H9 (cell line): ENCODE data around the gene RGN. TPM values are rescaled to one million over a fixed set of nuclear protein-coding genes. Genes with fewer than 3 reads are reported as not detected.
"Not testable (repeated sequence)": the region's sequence is repeated elsewhere in the genome, so short reads cannot be mapped to it uniquely, and the experiment has no call there.

Source experiments
- DNase-seq: peaks from one replicate; pipeline ENCODE4 v3.0.0-alpha.2; 2017
- H2AFZ ChIP-seq: one replicate; pipeline ENCODE4 v1.6.1; 2013; ENCODE audit warnings: mild to moderate bottlenecking, low read length, control low read depth, moderate library complexity
- H2AK5ac ChIP-seq: 2 replicates; pipeline ENCODE4 v1.6.1; 2013; ENCODE audit warnings: low read length, control low read depth, mixed read lengths; ENCODE audit not compliant: insufficient read length
- H2BK120ac ChIP-seq: one replicate; pipeline ENCODE4 v1.6.1; 2013; ENCODE audit warnings: low read depth, mild to moderate bottlenecking, low read length, control low read depth, inconsistent platforms; ENCODE audit not compliant: poor library complexity, severe bottlenecking
- H2BK12ac ChIP-seq: 2 replicates; pipeline ENCODE4 v1.6.1; 2013; ENCODE audit warnings: low read length, control low read depth, mixed read lengths, low read depth; ENCODE audit not compliant: insufficient read length
- H2BK15ac ChIP-seq: 2 replicates; pipeline ENCODE4 v1.6.1; 2013; ENCODE audit warnings: low read depth, low read length, control low read depth
- H2BK20ac ChIP-seq: one replicate; pipeline ENCODE4 v1.6.1; 2013; ENCODE audit warnings: low read depth, mild to moderate bottlenecking, low read length, control low read depth, inconsistent platforms; ENCODE audit not compliant: poor library complexity, severe bottlenecking
- H2BK5ac ChIP-seq: 2 replicates; pipeline ENCODE4 v1.6.1; 2013; ENCODE audit warnings: low read length, control low read depth, mixed read lengths; ENCODE audit not compliant: insufficient read length
- H3K14ac ChIP-seq: 2 replicates; pipeline ENCODE4 v1.6.1; 2013; ENCODE audit warnings: low read length, control low read depth; ENCODE audit not compliant: insufficient read depth
- H3K18ac ChIP-seq: 2 replicates; pipeline ENCODE4 v1.6.1; 2013; ENCODE audit warnings: low read depth, mild to moderate bottlenecking, mixed read lengths, low read length, control low read depth; ENCODE audit not compliant: insufficient read length
- H3K23ac ChIP-seq: 2 replicates; pipeline ENCODE4 v1.6.1; 2013; ENCODE audit warnings: low read length, control low read depth, mixed read lengths, low read depth; ENCODE audit not compliant: insufficient read length
- H3K23me2 ChIP-seq: 2 replicates; pipeline ENCODE4 v1.6.1; 2013; ENCODE audit warnings: low read depth, mild to moderate bottlenecking, mixed read lengths, low read length, control low read depth; ENCODE audit not compliant: insufficient read length, poor library complexity, severe bottlenecking
- H3K27ac ChIP-seq: 2 replicates; pipeline ENCODE4 v1.5.1; 2013; ENCODE audit warnings: low read length, control low read depth, mixed read lengths, low read depth; ENCODE audit not compliant: insufficient read length
- H3K27me3 ChIP-seq: 2 replicates; pipeline ENCODE4 v1.6.1; 2013; ENCODE audit warnings: low read length, control low read depth, inconsistent platforms; ENCODE audit not compliant: insufficient read depth
- H3K4ac ChIP-seq: 2 replicates; pipeline ENCODE4 v1.6.1; 2013; ENCODE audit warnings: low read depth, mild to moderate bottlenecking, control low read depth, inconsistent platforms, low read length, moderate library complexity
- H3K4me1 ChIP-seq: 2 replicates; pipeline ENCODE4 v1.6.1; 2013; ENCODE audit warnings: low read length, control low read depth, inconsistent platforms; ENCODE audit not compliant: insufficient read depth
- H3K4me2 ChIP-seq: 2 replicates; pipeline ENCODE4 v1.6.1; 2013; ENCODE audit warnings: low read length, control low read depth, mixed read lengths; ENCODE audit not compliant: insufficient read length, insufficient read depth
- H3K56ac ChIP-seq: 2 replicates; pipeline ENCODE4 v1.6.1; 2013; ENCODE audit warnings: low read depth, mild to moderate bottlenecking, mixed read lengths, low read length, control low read depth; ENCODE audit not compliant: insufficient read length
- H3K79me1 ChIP-seq: 2 replicates; pipeline ENCODE4 v1.6.1; 2013; ENCODE audit warnings: low read depth, mild to moderate bottlenecking, moderate library complexity, low read length, control low read depth, inconsistent platforms; ENCODE audit not compliant: insufficient read depth, poor library complexity, severe bottlenecking
- H3K79me2 ChIP-seq: 2 replicates; pipeline ENCODE4 v1.6.1; 2013; ENCODE audit warnings: low read length, control low read depth, inconsistent platforms; ENCODE audit not compliant: insufficient read depth
- H3K9ac ChIP-seq: 2 replicates; pipeline ENCODE4 v1.6.1; 2013; ENCODE audit warnings: low read length, control low read depth, mixed read lengths; ENCODE audit not compliant: insufficient read length; ENCODE audit errors: extremely low read depth
- H3K9me3 ChIP-seq: one replicate; pipeline ENCODE4 v1.6.1; 2013; ENCODE audit warnings: low read depth, low read length, inconsistent platforms; ENCODE audit not compliant: control insufficient read depth
- H3T11ph ChIP-seq: one replicate; pipeline ENCODE4 v1.6.1; 2013; ENCODE audit warnings: mild to moderate bottlenecking, low read length, control low read depth, inconsistent platforms
- H4K20me1 ChIP-seq: one replicate; pipeline ENCODE4 v1.6.1; 2013; ENCODE audit not compliant: control insufficient read depth, insufficient read length, insufficient read depth
- H4K5ac ChIP-seq: 2 replicates; pipeline ENCODE4 v1.6.1; 2013; ENCODE audit warnings: low read depth, mild to moderate bottlenecking, mixed read lengths, low read length, control low read depth; ENCODE audit not compliant: insufficient read length
- H4K8ac ChIP-seq: replicated peaks from 2 replicates; pipeline ENCODE4 v1.6.1; 2013; ENCODE audit warnings: low read length, control low read depth, mixed read lengths, low read depth; ENCODE audit not compliant: insufficient read length
- H4K91ac ChIP-seq: 2 replicates; pipeline ENCODE4 v1.6.1; 2013; ENCODE audit warnings: low read depth, mild to moderate bottlenecking, moderate library complexity, mixed read lengths, low read length, control low read depth; ENCODE audit not compliant: insufficient read length
- H3K27ac Mint-ChIP-seq, 3 experiments: 2 replicates in 2 of 3; 3 replicates in 1 of 3; pipeline ENCODE4 v1.8.0; 2020 to 2021; ENCODE audit warnings: mixed read lengths in 3 of 3, mild to moderate bottlenecking in 1 of 3, moderate library complexity in 1 of 3
- H3K27me3 Mint-ChIP-seq: 2 replicates; pipeline ENCODE4 v1.8.0; 2021; ENCODE audit warnings: low read depth, mild to moderate bottlenecking, moderate library complexity, mixed read lengths
- H3K36me3 Mint-ChIP-seq, 3 experiments: 2 replicates in 2 of 3; 3 replicates in 1 of 3; pipeline ENCODE4 v1.8.0; 2020 to 2021; ENCODE audit warnings: low read depth in 3 of 3, mixed read lengths in 3 of 3; ENCODE audit not compliant: insufficient read depth in 1 of 3
- H3K4me1 Mint-ChIP-seq, 2 experiments: 2 replicates each; pipeline ENCODE4 v1.8.0; 2020; ENCODE audit warnings: mixed read lengths in 2 of 2
- H3K4me3 Mint-ChIP-seq, 2 experiments: 2 replicates in 1 of 2; 3 replicates in 1 of 2; pipeline ENCODE4 v1.8.0; 2020 to 2021; ENCODE audit warnings: mild to moderate bottlenecking in 2 of 2, mixed read lengths in 2 of 2, moderate library complexity in 1 of 2
- H3K9me3 Mint-ChIP-seq, 2 experiments: 2 replicates in 1 of 2; 3 replicates in 1 of 2; pipeline ENCODE4 v1.8.0; 2020; ENCODE audit warnings: mild to moderate bottlenecking in 2 of 2, mixed read lengths in 2 of 2, moderate library complexity in 1 of 2
- WGBS: extraction: QIAGEN DNeasy Blood & Tissue Kit; methylation state at CpG from one replicate; pipeline ENCODE4 v1.1.7; 2013; ENCODE audit warnings: missing lambda C conversion rate, low lambda C conversion rate, mixed read lengths; ENCODE audit not compliant: insufficient read length; ENCODE audit errors: extremely low coverage; 5-methylcytosine and 5-hydroxymethylcytosine counted together
- total RNA-seq: library from RNA; stranded (reverse); gene quantifications from 2 replicates; pipeline ENCODE4 v1.2.1, GENCODE V29; 2021
- TF ChIP-seq, protein P1 (sequence below): fragments of 200-600 bp; sonication (generic); conservative IDR thresholded peaks from 3 replicates; pipeline ENCODE4 v1.8.0; 2021; ENCODE audit warnings: antibody characterized with exemption, mild to moderate bottlenecking

Gene RGN
- total RNA-seq, 1 experiment from 2014 or later = not detected

DNA sequence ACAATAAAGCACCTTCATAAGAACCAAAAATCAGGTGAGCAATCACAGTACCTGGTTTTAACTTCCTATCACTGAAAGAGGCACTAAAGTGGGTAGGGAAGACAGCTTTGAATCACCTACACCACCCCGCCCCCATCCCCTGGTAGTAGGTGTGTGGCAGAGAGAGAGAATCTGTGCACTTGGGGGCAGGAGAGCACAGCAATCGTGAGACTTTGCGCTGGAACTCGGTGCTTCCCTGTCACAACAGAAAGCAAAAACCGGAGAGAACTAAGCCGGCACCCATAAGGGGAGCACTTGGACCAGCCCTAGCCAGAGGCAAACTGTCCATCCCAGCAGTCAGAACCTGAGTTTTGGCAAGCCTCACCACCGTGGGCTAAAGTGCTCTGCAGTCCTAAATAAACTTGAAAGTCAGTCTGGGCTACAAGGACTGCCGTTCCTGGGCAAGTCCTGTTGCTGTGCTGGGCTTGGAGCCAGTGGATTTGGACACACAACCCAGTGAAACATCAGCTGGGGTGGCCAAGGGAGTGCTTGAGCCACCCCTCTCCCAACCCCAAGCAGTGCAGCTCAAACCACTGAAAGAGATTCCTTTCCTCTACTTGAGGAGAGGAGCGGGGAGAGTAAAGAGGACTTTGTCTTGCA is 34.2 kb downstream of the RGN start:
- Mint-ChIP-seq H3K9me3 (peaks cover 60 to 63% of the 10 kb centered on the region in 2 experiments), H3K27me3 (peaks cover 1% of the 10 kb centered on the region; the same call in 1 of the 2 replicates), H3K36me3 (peaks cover 0 to 7% (median 3%) of the 10 kb centered on the region in 3 experiments; a peak in 6 of 7 replicates), H3K4me1 (peaks cover 0 to 2% of the 10 kb centered on the region in 2 experiments; a peak in 1 of 4 replicates), H3K4me3 (no peak overlapping the region), H3K27ac (no peak overlapping the region)
- WGBS = no CpG with 5 or more reads among the region's 9 CpGs
- no peak overlapping the region for H2BK15ac ChIP-seq
- no peaks in the 10 kb centered on the region for H3K79me2 ChIP-seq
- H3K23ac ChIP-seq = no peak overlapping the region
- no peaks in the 10 kb centered on the region for H3K23me2 ChIP-seq
- no peak overlapping the region for H3K27ac ChIP-seq
- H3K79me1 ChIP-seq = no peaks in the 10 kb centered on the region
- no peak overlapping the region for H3K9ac ChIP-seq
- no peak overlapping the region for H4K8ac ChIP-seq
- H2BK12ac ChIP-seq = no peak overlapping the region
- no peak overlapping the region for H3T11ph ChIP-seq
- no peak overlapping the region for H2AK5ac ChIP-seq
- no peak overlapping the region for H3K4ac ChIP-seq
- H3K4me2 ChIP-seq = no peak overlapping the region
- no peak overlapping the region for H2BK120ac ChIP-seq
- H2BK5ac ChIP-seq = no peak overlapping the region
- peaks cover 10% of the 10 kb centered on the region for H3K9me3 ChIP-seq
- peak; percentile 34 for DNase-seq
- H3K56ac ChIP-seq = no peak overlapping the region
- H3K14ac ChIP-seq = no peak overlapping the region
- no peak overlapping the region for H2BK20ac ChIP-seq
- H2AFZ ChIP-seq = peak overlapping the region; percentile 10
- H4K91ac ChIP-seq = no peak overlapping the region
- TF ChIP-seq, protein P1, sequence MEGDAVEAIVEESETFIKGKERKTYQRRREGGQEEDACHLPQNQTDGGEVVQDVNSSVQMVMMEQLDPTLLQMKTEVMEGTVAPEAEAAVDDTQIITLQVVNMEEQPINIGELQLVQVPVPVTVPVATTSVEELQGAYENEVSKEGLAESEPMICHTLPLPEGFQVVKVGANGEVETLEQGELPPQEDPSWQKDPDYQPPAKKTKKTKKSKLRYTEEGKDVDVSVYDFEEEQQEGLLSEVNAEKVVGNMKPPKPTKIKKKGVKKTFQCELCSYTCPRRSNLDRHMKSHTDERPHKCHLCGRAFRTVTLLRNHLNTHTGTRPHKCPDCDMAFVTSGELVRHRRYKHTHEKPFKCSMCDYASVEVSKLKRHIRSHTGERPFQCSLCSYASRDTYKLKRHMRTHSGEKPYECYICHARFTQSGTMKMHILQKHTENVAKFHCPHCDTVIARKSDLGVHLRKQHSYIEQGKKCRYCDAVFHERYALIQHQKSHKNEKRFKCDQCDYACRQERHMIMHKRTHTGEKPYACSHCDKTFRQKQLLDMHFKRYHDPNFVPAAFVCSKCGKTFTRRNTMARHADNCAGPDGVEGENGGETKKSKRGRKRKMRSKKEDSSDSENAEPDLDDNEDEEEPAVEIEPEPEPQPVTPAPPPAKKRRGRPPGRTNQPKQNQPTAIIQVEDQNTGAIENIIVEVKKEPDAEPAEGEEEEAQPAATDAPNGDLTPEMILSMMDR = no peak
- peaks cover 3% of the 10 kb centered on the region; the same call in 1 of the 2 replicates for H3K4me1 ChIP-seq
- no peaks in the 10 kb centered on the region for H3K27me3 ChIP-seq
- no peak overlapping the region for H4K5ac ChIP-seq
- H3K18ac ChIP-seq = no peak overlapping the region
- no peaks in the 10 kb centered on the region for H4K20me1 ChIP-seq

DNA sequence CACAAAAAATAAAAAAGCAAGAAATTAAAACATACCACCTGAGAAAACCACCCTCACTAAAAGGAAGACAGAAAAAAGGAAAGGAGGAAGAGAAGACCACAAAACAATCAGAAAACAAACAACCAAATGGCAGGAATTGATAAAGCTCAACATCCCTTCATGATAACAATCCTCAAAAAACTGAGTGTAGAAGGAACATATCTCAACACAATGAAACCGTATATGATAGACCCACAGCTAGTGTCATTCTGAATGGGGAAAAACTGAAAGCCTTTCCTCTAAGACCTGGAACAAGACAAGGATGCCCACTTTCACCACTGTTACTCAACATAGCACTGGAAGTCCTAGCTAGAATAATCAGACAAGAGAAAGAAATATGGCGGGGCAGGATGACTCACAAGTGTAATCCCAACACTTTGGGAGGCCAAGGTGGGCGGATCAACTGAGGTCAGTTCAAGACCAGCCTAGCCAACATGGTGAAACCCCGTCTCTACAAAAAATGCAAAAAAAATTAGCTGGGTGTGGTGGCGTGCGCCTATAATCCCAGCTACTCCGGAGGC is 38.4 kb downstream of the RGN start:
- H3K4me2 ChIP-seq, H3K9me3 ChIP-seq, H3K4me1 Mint-ChIP-seq, H2AK5ac ChIP-seq, H3K18ac ChIP-seq, H3K23me2 ChIP-seq, DNase-seq, H3K9ac ChIP-seq, H3K4me3 Mint-ChIP-seq, H2AFZ ChIP-seq, H2BK20ac ChIP-seq, H3K27me3 ChIP-seq, H3K27ac ChIP-seq, H3K36me3 Mint-ChIP-seq, H2BK5ac ChIP-seq, H3K4me1 ChIP-seq, H4K20me1 ChIP-seq, H3T11ph ChIP-seq, H3K79me2 ChIP-seq, H3K14ac ChIP-seq, H3K23ac ChIP-seq, H4K8ac ChIP-seq, H4K91ac ChIP-seq, H3K79me1 ChIP-seq, H4K5ac ChIP-seq, H3K27ac Mint-ChIP-seq, H3K4ac ChIP-seq, H2BK12ac ChIP-seq, H2BK120ac ChIP-seq, H3K56ac ChIP-seq, H2BK15ac ChIP-seq, H3K27me3 Mint-ChIP-seq: not testable (repeated sequence)
- peaks cover 62 to 64% of the 10 kb centered on the region in 2 experiments for H3K9me3 Mint-ChIP-seq
- WGBS = no CpG with 5 or more reads among the region's 7 CpGs
